Subcutaneous adipose tissue (tissue), 4 donors: ENCODE results near the gene GPR55. TPM values are rescaled to one million over a fixed set of nuclear protein-coding genes. Genes with fewer than 3 reads are reported as not detected.

Experiments
- total RNA-seq, 4 donors: library from RNA; depleted of rRNA; stranded (reverse); fragments of >200 nt; gene quantifications; one replicate each; pipeline ENCODE4 v1.1.0, GENCODE V29; 2016
- TF ChIP-seq, protein P1 (sequence below): fragments of 450-650 bp; IDR thresholded peaks from one replicate; pipeline ENCODE4 v1.5.1; 2016; ENCODE audit warnings: low read depth, mild to moderate bottlenecking, control low read depth, antibody characterized with exemption, moderate library complexity

The GPR55 gene
- total RNA-seq, 4 donors from 2014 or later = under 0.01 to 0.38 (median 0.17) TPM; not detected in 1

DNA sequence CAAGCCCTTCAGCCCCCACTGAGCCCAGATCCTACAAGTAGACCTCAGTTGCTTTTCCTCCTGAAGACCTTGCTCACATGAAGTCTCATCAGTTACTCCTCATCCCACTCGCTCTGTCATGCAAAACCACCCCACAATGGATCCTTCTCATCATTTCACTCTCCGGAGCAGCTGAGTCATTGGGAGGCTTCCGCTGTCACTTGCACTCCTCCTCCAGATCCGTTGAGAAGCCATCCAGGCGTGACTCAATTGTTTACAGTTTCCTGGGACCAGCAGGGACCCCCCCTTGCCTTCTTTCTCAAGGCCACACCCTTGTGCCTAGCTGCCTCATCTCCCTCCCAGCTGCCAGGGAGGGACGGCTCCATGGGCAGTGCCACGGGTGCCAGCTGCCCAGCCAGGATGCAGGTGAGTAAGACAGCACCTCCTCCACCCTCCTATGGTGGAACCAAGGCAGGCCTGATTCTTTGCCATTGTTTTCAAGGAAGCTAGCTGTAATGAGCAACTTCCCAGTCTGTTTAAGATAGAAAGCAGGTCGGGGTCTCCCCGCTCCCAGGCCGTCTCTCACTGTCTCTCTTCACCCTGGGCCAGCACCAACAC lies 16.3 kb downstream of the GPR55 start:
- TF ChIP-seq, protein P1, sequence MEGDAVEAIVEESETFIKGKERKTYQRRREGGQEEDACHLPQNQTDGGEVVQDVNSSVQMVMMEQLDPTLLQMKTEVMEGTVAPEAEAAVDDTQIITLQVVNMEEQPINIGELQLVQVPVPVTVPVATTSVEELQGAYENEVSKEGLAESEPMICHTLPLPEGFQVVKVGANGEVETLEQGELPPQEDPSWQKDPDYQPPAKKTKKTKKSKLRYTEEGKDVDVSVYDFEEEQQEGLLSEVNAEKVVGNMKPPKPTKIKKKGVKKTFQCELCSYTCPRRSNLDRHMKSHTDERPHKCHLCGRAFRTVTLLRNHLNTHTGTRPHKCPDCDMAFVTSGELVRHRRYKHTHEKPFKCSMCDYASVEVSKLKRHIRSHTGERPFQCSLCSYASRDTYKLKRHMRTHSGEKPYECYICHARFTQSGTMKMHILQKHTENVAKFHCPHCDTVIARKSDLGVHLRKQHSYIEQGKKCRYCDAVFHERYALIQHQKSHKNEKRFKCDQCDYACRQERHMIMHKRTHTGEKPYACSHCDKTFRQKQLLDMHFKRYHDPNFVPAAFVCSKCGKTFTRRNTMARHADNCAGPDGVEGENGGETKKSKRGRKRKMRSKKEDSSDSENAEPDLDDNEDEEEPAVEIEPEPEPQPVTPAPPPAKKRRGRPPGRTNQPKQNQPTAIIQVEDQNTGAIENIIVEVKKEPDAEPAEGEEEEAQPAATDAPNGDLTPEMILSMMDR = no peak

DNA sequence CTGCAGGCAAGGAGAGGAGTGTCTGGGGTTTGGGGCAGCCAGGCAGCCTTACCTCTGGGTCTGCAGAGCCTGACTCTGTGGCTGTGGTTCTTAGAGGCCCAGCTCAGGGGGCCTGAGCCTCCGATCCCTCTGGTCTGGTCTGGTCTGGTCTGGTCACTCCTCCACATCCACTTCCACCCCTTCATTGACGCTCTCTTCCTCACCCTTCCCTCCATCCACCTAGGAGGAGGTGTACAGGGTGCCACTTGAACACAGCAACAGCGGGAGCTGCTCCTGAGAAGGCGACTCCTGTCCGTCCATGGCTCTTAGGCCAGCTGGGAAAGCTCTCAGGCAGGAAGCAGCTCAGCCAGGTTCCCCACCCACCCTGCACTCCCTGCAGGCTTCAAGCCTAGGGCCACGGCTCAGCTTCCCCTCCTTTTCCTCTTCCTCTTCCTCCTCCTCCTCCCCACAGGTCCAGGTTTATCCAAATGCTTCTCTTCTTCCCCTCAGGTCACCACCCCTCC lies 16.9 kb downstream of the GPR55 start:
- TF ChIP-seq, protein P1 = no peak

DNA sequence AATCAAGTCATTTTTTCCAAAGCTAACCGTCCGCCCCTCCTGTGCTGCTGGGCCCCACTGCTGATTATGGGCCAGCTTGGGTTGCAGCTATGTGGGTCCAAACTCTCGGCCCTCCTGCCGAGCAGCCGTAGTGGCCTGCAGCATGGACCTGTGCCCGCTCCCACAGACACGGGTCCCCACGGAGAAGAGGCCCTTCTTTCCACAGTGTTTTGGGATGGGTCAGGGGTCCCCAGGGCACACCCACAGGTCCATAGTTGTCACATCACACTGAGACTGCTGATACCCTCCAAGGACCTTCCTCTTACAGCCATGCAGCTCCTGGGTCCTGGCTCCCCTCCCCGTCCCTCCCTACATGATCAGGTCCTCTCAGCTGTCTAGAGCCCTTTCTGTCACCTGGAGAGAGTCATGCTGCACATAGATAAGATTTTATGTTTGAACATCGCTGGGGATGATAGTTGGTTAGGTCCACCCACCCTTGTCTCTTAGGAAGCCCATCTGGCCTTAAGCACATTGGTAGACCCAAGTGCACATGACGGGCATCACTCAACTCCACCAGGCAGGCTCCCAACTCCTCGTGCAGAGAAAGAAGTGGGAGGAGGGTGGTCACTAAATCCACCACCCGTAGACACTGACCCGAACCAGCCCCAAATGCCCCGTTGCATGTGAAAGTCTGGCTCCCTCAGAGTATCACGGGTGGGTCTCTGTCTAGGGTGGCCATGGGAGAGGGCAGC lies 17.5 kb downstream of the GPR55 start:
- TF ChIP-seq, protein P1 = no peak

DNA sequence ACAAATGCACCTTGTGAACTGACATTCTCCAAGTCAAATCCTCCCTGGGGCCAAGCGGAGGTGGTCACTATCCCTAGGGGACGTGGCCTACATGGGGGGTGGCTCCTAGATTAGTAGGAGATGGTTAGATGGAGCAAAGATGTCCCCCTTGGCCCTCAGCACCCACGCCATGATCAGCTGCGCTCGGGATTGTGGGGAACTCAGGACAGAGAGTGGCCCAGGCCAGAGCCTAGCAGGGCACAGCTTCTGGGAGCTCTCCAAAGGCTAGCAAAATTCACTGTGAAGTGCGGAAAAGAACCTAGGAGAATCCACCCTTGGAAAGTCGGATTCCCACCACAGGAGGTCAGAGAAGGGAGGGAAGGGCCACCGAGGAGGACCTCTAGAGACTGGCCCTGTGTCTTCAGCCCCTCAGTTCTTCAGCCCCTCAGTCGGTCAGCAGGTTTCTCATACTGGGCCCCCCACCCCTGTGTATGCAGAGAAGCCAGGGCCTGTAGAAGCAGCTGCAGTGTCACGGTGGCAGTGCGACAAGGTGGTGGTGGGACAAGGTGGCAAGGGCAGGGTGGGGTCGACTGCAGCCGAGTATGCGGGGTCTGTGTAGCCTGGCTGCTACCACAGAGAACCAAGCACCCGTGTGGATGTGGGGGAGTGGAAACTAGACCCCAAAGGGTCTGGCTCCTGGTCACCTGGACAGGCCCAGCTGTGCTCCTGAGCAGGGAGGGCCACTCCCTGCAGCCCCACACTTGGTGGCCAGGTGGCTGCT lies 18.4 kb downstream of the GPR55 start:
- TF ChIP-seq, protein P1 = no peak

DNA sequence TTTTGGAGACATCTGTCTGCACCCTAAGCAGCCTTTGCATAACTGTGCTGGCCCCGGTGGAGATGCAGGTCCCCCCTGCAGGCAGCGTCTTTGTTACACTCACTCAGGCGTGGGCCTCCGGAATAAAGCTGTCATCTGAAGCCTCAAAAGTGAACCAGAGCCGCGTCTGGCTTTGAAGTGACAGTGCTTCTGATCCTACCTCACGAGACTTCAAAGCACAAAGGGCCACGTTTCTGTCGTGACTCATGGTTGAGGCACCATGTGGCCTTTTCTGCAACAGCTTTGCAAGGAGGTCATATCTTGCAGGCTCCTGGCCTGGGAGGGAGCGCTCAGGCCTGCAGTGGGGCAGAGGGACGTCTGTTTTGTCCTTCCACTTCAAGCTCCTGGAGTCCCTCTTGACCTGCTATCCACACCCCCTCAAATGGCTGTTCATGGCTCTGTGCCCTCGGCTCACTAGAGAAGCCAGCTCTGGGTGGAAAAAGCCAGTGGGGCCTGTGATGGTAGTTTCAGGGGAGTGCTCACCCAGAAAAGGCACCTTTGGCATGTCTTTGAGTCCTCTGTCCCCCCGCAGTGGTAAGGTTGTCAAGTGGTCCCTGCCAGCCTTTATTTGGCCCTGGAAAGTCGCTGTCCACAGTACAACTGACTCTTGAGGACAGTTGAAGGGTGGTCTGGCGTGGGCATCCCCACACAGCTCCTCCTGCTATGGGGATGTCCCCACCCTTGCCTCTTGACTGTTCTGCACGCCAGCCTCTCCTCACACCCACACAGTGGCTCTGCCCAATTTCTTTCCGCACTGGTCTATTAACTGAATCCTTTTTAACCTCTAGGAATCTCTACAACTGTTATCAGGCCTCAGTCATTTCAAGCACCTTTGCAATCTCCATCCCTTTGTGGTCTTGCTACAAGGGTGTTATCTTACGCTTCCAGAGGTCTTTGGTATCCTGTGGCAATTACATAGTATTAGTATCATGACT lies 19.3 kb downstream of the GPR55 start:
- TF ChIP-seq, protein P1 = no peak

DNA sequence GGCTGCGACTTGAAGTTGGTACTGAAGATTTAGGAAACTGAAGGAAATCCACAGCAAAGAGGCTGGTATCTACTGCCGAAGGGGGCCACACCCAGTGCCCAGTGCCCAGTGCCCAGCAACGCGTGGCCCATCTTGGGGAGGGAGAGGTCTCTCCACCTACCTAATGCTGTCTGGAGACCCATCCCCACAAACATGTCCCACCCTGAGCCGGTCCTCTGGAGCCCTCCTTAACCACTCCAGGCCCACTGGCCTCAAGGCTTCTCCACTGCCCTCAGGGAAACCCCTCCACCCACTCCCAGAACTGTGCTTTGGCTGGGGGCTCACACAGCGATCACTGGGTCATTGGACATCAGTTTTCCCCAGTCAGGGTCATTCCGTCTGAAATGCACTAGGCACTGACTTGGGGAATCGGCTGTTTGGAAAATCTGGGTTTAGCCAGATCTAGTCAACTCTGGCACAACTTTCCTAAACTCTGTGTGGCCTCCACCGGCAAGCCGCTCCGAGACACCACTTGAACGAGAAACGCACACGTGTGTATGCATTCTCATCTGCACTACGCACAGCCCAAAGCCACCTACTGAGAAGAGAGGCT lies 20.1 kb downstream of the GPR55 start:
- TF ChIP-seq, protein P1 = no peak
